Esophagus muscularis mucosa (tissue), 2 donors: ENCODE data around the gene IL22.

Experiments used
- POLR2A ChIP-seq: fragments of 450-650 bp; IDR thresholded peaks from one replicate; pipeline ENCODE4 v1.6.1; 2017; ENCODE audit warnings: antibody characterized with exemption, moderate library complexity, mild to moderate bottlenecking, low read depth
- POLR2AphosphoS5 ChIP-seq, 2 donors: sonication (generic); formaldehyde crosslinking; IDR thresholded peaks; one replicate each; pipeline ENCODE4 v1.6.1; 2017; ENCODE audit warnings: antibody characterized with exemption in 2 of 2

- TF ChIP-seq POLR2A (no peak), POLR2AphosphoS5 (IDR thresholded peaks at IDR 0.05) (no peak)
Measured at GRCh38 chr12:68293347-68293746, 39.9 kb upstream of the IL22 start.
